Measurements from ENCODE around the gene CRISP1.
"Not testable (repeated sequence)": the region's sequence is repeated elsewhere in the genome, so short reads cannot be mapped to it uniquely, and the experiment has no call there.

The CRISP1 gene

GRCh38 chr6:49839162-49839561, 27.2 kb downstream of the CRISP1 start:
- no peak for DNase-seq

GRCh38 chr6:49835140-49835539, 31.2 kb downstream of the CRISP1 start:
- no peak for DNase-seq

GRCh38 chr6:49833386-49833785, 32.9 kb downstream of the CRISP1 start:
- no peak for DNase-seq

GRCh38 chr6:49826743-49827406, 39.5 kb downstream of the CRISP1 start:
- DNase-seq, result no peak

- no peak for DNase-seq
Measured at GRCh38 chr6:49815166-49815565, 51.2 kb downstream of the CRISP1 start.

GRCh38 chr6:49813248-49813647, 53.1 kb downstream of the CRISP1 start:
- DNase-seq, result no peak

GRCh38 chr6:49806145-49806544, 60.2 kb downstream of the CRISP1 start:
- DNase-seq, result no peak

GRCh38 chr6:49805246-49805645, 61.1 kb downstream of the CRISP1 start:
- DNase-seq, result no peak

- no peak for DNase-seq
Measured at GRCh38 chr6:49801525-49801924, 64.8 kb downstream of the CRISP1 start.

GRCh38 chr6:49799090-49799489, 67.2 kb downstream of the CRISP1 start:
- DNase-seq, result no peak

- not testable (repeated sequence) for DNase-seq
Measured at GRCh38 chr6:49796842-49797455, 69.4 kb downstream of the CRISP1 start.

GRCh38 chr6:49790341-49790740, 76.0 kb downstream of the CRISP1 start:
- DNase-seq, result no peak

- no peak for DNase-seq
Measured at GRCh38 chr6:49787176-49787575, 79.2 kb downstream of the CRISP1 start, which contains the start of gene PGK2. Gene PGK2 (minus strand): TSS chr6:49787285. CDS start chr6:49787187, 98 bp downstream.

- DNase-seq, result no peak
Measured at GRCh38 chr6:49784272-49784671, 82.1 kb downstream of the CRISP1 start.

Measured in activated CD4-positive, alpha-beta T cell treated with anti-CD3 and anti-CD28 coated beads, Interleukin-2, amount 50 U/mL, for 16 hours (primary cell).